ENCODE measurements around the gene SRGAP3.

Gene SRGAP3

DNA sequence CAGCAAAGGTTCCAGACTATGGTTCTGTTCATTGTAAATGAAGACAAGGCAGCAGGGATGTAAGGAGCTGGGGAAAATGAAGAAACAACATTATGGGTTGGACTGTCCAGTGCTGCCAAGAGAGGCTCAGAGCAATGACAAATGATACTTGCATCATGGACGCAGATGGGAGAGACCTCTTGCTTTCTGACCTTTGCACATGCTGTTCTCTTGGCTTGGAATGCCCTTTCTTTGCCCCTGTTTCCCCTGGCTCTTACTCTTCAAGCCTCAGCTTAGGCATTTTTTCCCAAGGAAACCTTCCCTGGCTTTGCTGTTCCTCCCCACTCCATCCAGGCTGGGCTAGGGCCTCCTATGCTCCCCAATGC is 226.2 kb downstream of the SRGAP3 start:
- ChIA-PET POLR2A (no interaction called here), CTCF (no interaction called here)

DNA sequence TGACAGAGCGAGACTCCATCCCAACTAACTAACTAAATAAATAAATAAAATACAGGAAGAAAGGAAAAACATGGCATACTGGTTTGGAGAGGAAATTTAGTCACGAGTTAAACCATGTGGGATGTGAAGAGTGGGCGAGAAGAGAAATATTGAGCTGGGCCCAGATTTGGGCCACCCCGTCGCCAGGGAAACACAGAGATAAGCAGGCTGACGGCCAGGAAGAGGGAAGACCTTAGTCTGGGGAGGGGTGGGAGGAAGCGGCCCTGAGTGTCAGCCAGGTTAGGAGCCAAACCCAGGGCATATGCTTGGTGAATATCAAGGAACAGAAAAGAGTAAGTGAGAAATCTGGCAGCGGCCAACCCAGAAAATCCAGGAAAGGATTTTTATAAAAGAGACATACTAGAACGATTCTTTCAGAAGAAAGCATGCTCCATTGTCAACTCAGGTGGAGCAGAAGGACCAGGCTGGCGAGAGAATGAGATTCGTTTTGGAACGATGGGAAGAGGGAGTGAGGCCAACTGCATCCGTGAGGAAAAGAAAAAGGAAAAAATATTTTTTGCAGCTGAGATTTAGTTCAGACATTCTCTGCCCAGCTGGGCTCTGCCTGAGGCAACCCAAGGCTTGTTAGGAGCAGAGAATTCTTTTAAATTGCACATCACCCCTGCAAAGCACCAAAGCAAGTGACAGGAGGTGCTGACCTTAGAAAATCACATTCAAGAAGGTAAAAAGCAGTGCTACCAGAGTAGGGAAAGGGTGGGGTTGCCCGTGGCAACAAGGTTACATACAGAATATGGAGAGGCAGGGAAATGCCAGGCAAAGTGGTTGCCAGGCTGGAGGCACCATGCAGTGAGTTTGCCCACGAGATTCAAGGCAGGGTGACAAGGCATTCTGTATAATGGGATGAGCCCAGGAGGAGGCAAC is 226.9 kb downstream of the SRGAP3 start:
- Histone ChIP-seq H3K4me1 (ENCODE audit: control insufficient read depth, insufficient read depth, low read length) (no peaks in the 10 kb centered on the region), H3K9me3 (ENCODE audit: control insufficient read depth, insufficient read depth, low read depth, low read length) (no peaks in the 10 kb centered on the region), H3K36me3 (ENCODE audit: control insufficient read depth in 2 of 2, insufficient read depth in 1 of 2, low read length in 2 of 2) (no peaks in the 10 kb centered on the region), H3K27ac (ENCODE audit: extremely low read depth, low read depth, low read length) (no peak overlapping the region), H3K4me3 (ENCODE audit: low read depth, low read length) (no peak overlapping the region)
- POLR2A ChIA-PET = no interaction called here
- no peak for TF ChIP-seq ZNF76 (tag by site-specific recombination; IDR thresholded peaks at IDR 0.05; ENCODE audit: borderline replicate concordance, low read depth)
- peak; percentile 81 for TF ChIP-seq ZFHX2 (tag by site-specific recombination; conservative IDR thresholded peaks at IDR 0.05)
- peak; percentile 73 for TF ChIP-seq EGR2 (tag by site-specific recombination; IDR thresholded peaks at IDR 0.05; ENCODE audit: low read depth)
- CTCF ChIA-PET = no interaction called here

More for the DNA sequence above, 226.2 kb downstream of the SRGAP3 start:
- no peaks in the 10 kb centered on the region for H3K9me3 ChIP-seq (ENCODE audit: control insufficient read depth, insufficient read depth, low read depth, low read length)
- no peaks in the 10 kb centered on the region for H3K4me1 ChIP-seq (ENCODE audit: control insufficient read depth, insufficient read depth, low read length)
- H3K4me3 ChIP-seq (ENCODE audit: low read depth, low read length) = no peak overlapping the region
- TF ChIP-seq ZBTB44 (tag by site-specific recombination; IDR thresholded peaks at IDR 0.05) (no peak), REST (tag by site-specific recombination; IDR thresholded peaks at IDR 0.05) (no peak), ZNF37A (tag by site-specific recombination; IDR thresholded peaks at IDR 0.05) (no peak), GLIS1 (tag by site-specific recombination; IDR thresholded peaks at IDR 0.05) (no peak), KLF1 (tag by site-specific recombination; IDR thresholded peaks at IDR 0.05) (no peak), ZNF514 (tag by site-specific recombination; IDR thresholded peaks at IDR 0.05) (no peak), MZF1 (tag by site-specific recombination; IDR thresholded peaks at IDR 0.05; ENCODE audit: borderline replicate concordance) (no peak), ZBTB17 (tag by site-specific recombination; IDR thresholded peaks at IDR 0.05) (no peak), ZNF544 (tag by site-specific recombination; IDR thresholded peaks at IDR 0.05) (no peak), HIC1 (tag by site-specific recombination; IDR thresholded peaks at IDR 0.05) (no peak), IKZF3 (tag by site-specific recombination; IDR thresholded peaks at IDR 0.05) (no peak), ZNF600 (tag by site-specific recombination; IDR thresholded peaks at IDR 0.05) (no peak), ZNF394 (tag by site-specific recombination; IDR thresholded peaks at IDR 0.05; ENCODE audit: borderline replicate concordance) (no peak), ZBTB48 (tag by site-specific recombination; IDR thresholded peaks at IDR 0.05) (no peak)
- H3K27ac ChIP-seq (ENCODE audit: extremely low read depth, low read depth, low read length) = no peak overlapping the region
- H3K36me3 ChIP-seq (ENCODE audit: control insufficient read depth in 2 of 2, insufficient read depth in 1 of 2, low read length in 2 of 2) = no peaks in the 10 kb centered on the region
